HG03521 (cell line): ENCODE measurements around the gene RETREG2.
"Not testable (repeated sequence)": the region's sequence is repeated elsewhere in the genome, so short reads cannot be mapped to it uniquely, and the experiment has no call there.

Experiments used
- ATAC-seq: cut with Tn5 transposase; IDR thresholded peaks from one replicate; pipeline ENCODE4 v1.9.1; 2021; ENCODE audit warnings: mild to moderate bottlenecking, moderate library complexity; ENCODE audit not compliant: unreplicated experiment

Gene RETREG2

GRCh38 chr2:219184121-219184520 is 6.0 kb downstream of the RETREG2 start:
- no peak for ATAC-seq

- no peak for ATAC-seq
Measured at GRCh38 chr2:219186754-219187456, 8.8 kb downstream of the RETREG2 start.

- no peak for ATAC-seq
Measured at GRCh38 chr2:219197388-219197787, 19.3 kb downstream of the RETREG2 start.

GRCh38 chr2:219198974-219199373 is 20.9 kb downstream of the RETREG2 start:
- ATAC-seq, result no peak

GRCh38 chr2:219199470-219200211 is 21.6 kb downstream of the RETREG2 start:
- no peak for ATAC-seq

- ATAC-seq, result not testable (repeated sequence)
Measured at GRCh38 chr2:219200502-219201326, 22.6 kb downstream of the RETREG2 start.

- not testable (repeated sequence) for ATAC-seq
Measured at GRCh38 chr2:219201331-219201730, 23.3 kb downstream of the RETREG2 start.

- ATAC-seq, result no peak
Measured at GRCh38 chr2:219204425-219205164, 26.5 kb downstream of the RETREG2 start.

- no peak for ATAC-seq
Measured at GRCh38 chr2:219205165-219205538, 27.1 kb downstream of the RETREG2 start.

GRCh38 chr2:219205981-219206327 is 27.9 kb downstream of the RETREG2 start:
- no peak for ATAC-seq

- ATAC-seq, result peak; percentile 97
Measured at GRCh38 chr2:219206328-219207133, 28.5 kb downstream of the RETREG2 start, which contains the start of gene ZFAND2B. ZFAND2B (plus strand) TSS chr2:219206782; CDS start chr2:219206988, 206 bp downstream.

GRCh38 chr2:219207134-219207883 is 29.2 kb downstream of the RETREG2 start:
- ATAC-seq, result no peak

- ATAC-seq, result no peak
Measured at GRCh38 chr2:219207884-219208740, 30.0 kb downstream of the RETREG2 start.

- no peak for ATAC-seq
Measured at GRCh38 chr2:219209236-219210195, 31.4 kb downstream of the RETREG2 start.

GRCh38 chr2:219210196-219210885 is 32.3 kb downstream of the RETREG2 start:
- no peak for ATAC-seq

- no peak for ATAC-seq
Measured at GRCh38 chr2:219210886-219211362, 32.8 kb downstream of the RETREG2 start.
